Upper lobe of right lung (tissue), 1 donor: ENCODE data around the gene NME7. TPM values are rescaled to one million over a fixed set of nuclear protein-coding genes. Genes with fewer than 3 reads are reported as not detected.
A peak's percentile ranks its signal among the peaks of the same experiment; 100 is the strongest.
"Not testable (repeated sequence)": the region's sequence is repeated elsewhere in the genome, so short reads cannot be mapped to it uniquely, and the experiment has no call there.

Experiments used
- ATAC-seq: fragments of 200-7000 bp; cut with Tn5 transposase; one replicate; pipeline ENCODE4 v1.9.1; 2020; ENCODE audit warnings: mild to moderate bottlenecking, moderate library complexity
- DNase-seq: peaks from one replicate; pipeline ENCODE4 v3.0.0-alpha.2; 2020
- H3K27ac ChIP-seq: fragments of 200-600 bp; one replicate; pipeline ENCODE4 v1.8.0; 2022
- H3K27me3 ChIP-seq: fragments of 200-600 bp; one replicate; pipeline ENCODE4 v1.8.0; 2022; ENCODE audit warnings: mild to moderate bottlenecking
- H3K36me3 ChIP-seq: fragments of 200-600 bp; one replicate; pipeline ENCODE4 v1.8.0; 2022
- H3K4me1 ChIP-seq: fragments of 200-600 bp; one replicate; pipeline ENCODE4 v1.8.0; 2022
- H3K4me3 ChIP-seq: fragments of 200-600 bp; one replicate; pipeline ENCODE4 v1.8.0; 2022; ENCODE audit warnings: mild to moderate bottlenecking
- H3K9me3 ChIP-seq: fragments of 200-600 bp; one replicate; pipeline ENCODE4 v1.8.0; 2022
- CTCF ChIP-seq: fragments of 200-600 bp; IDR thresholded peaks from one replicate; pipeline ENCODE4 v1.8.0; 2022; ENCODE audit warnings: antibody characterized with exemption
- intact Hi-C: fragments of 100-400 bp; cut with DNase I; formaldehyde crosslinking; loops from one replicate; pipeline ENCODE4 v1.11.0; 2022
- long read RNA-seq: library from polyadenylated mRNA; unstranded; transcript quantifications from one replicate; pipeline ENCODE4 v2.0.0, GENCODE V29; 2021
- total RNA-seq: library from RNA; stranded (reverse); fragmentation: NEBNext Ultra II Directional; extraction: Animal tissue kit (Norgen Biotek cat#: 25700); gene quantifications from one replicate; pipeline ENCODE4 v1.2.1, GENCODE V29; 2021
- donor health status: DM: no; HTN: yes; CAD: no; lungs with severe emphysema.

The NME7 gene, protein sequence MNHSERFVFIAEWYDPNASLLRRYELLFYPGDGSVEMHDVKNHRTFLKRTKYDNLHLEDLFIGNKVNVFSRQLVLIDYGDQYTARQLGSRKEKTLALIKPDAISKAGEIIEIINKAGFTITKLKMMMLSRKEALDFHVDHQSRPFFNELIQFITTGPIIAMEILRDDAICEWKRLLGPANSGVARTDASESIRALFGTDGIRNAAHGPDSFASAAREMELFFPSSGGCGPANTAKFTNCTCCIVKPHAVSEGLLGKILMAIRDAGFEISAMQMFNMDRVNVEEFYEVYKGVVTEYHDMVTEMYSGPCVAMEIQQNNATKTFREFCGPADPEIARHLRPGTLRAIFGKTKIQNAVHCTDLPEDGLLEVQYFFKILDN
- 12.1 TPM for total RNA-seq
- long read RNA-seq, transcript NME7-201 (12 exons, 1,642 nt) = major isoform, 7 of 12 reads
- long read RNA-seq, partial matches to known transcripts = 1 of 12 reads
- long read RNA-seq, other reads (novel, unspliced or antisense) = 3 of 12 reads

GRCh38 chr1:169367686-169368405, at the start of gene NME7, which contains the start of gene BLZF1:
Gene NME7, minus strand, starts transcription at chr1:169367797. Its CDS starts 87 bp downstream, at chr1:169367710.
Gene BLZF1, plus strand, starts transcription at chr1:169368195. Its CDS starts 1,328 bp downstream, at chr1:169369523.
- ATAC-seq (peak; percentile 100), DNase-seq (peak; percentile 97)
- intact Hi-C loops = no loop called here
- H3K9me3 ChIP-seq = no peaks in the 10 kb centered on the region
- TF ChIP-seq CTCF = no peak
- peak within 1 kb of the TSS; percentile 73 for H3K27ac ChIP-seq
- peak within 1 kb of the TSS; percentile 75 for H3K4me3 ChIP-seq
- peaks cover 12% of the 10 kb centered on the region for H3K4me1 ChIP-seq
- no peaks in the 10 kb centered on the region for H3K27me3 ChIP-seq
- peaks cover 33% of the 10 kb centered on the region for H3K36me3 ChIP-seq

GRCh38 chr1:169414952-169415351, 47.4 kb upstream of the NME7 start:
- no peak overlapping the region for H3K4me3 ChIP-seq
- no peak for TF ChIP-seq CTCF
- intact Hi-C loops = no loop called here
- H3K27ac ChIP-seq = no peak overlapping the region
- H3K27me3 ChIP-seq = no peaks in the 10 kb centered on the region
- no peaks in the 10 kb centered on the region for H3K9me3 ChIP-seq
- no peaks in the 10 kb centered on the region for H3K36me3 ChIP-seq
- H3K4me1 ChIP-seq = no peaks in the 10 kb centered on the region
- no peak for DNase-seq
- no peak for ATAC-seq

GRCh38 chr1:169408340-169408739, 40.7 kb upstream of the NME7 start:
- H3K36me3 ChIP-seq, H3K4me1 ChIP-seq, intact Hi-C loops, H3K27me3 ChIP-seq, H3K27ac ChIP-seq, H3K4me3 ChIP-seq, ATAC-seq, DNase-seq: not testable (repeated sequence)
- peaks cover 11% of the 10 kb centered on the region for H3K9me3 ChIP-seq

DNA sequence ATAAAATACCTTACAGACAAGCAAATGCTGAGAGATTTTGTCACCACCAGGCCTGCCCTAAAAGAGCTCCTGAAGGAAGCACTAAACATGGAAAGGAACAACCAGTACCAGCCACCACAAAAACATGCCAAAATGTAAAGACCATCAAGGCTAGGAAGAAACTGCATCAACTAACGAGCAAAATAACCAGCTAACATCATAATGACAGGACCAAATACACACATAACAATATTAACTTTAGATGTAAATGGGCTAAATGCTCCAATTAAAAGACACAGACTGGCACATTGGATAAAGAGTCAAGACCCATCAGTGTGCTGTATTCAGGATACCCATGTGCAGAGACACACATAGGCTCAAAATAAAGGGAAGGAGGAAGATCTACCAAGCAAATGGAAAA, 35.0 kb upstream of the NME7 start:
- intact Hi-C loops, H3K27me3 ChIP-seq, H3K36me3 ChIP-seq, H3K4me3 ChIP-seq, DNase-seq, H3K4me1 ChIP-seq, ATAC-seq, H3K27ac ChIP-seq: not testable (repeated sequence)
- H3K9me3 ChIP-seq = peaks cover 11% of the 10 kb centered on the region

DNA sequence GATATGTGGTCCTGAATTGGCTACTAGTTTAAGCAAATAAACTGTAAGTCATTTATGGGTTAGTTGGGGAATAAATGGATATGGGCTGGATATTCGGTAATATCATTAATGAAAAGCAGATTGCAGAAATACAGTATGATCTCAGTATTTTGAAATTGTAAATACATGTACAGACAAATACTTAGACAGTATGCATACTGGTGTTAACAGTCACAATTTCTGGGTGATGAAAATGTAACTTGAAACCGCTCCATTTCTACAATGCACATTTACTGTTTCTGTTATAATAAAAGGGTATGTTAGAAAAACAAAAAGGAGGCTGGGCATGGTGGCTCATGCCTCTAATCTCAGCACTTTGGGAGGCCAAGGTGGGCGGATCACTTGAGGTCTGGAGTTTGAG, 28.4 kb upstream of the NME7 start:
- Histone ChIP-seq H3K4me1 (no peaks in the 10 kb centered on the region), H3K9me3 (no peaks in the 10 kb centered on the region), H3K36me3 (peaks cover 31% of the 10 kb centered on the region), H3K27ac (no peak overlapping the region), H3K4me3 (no peak overlapping the region), H3K27me3 (no peaks in the 10 kb centered on the region)
- intact Hi-C loops = no loop called here
- ATAC-seq (no peak), DNase-seq (no peak)
- TF ChIP-seq CTCF = no peak

- Histone ChIP-seq H3K4me3 (no peak overlapping the region), H3K9me3 (no peaks in the 10 kb centered on the region), H3K36me3 (peaks cover 66% of the 10 kb centered on the region), H3K27ac (no peak overlapping the region), H3K27me3 (no peaks in the 10 kb centered on the region), H3K4me1 (no peaks in the 10 kb centered on the region)
- ATAC-seq (no peak), DNase-seq (no peak)
- TF ChIP-seq CTCF = no peak
- intact Hi-C loops = no loop called here
These were observed 24.8 kb upstream of the NME7 start for GRCh38 chr1:169392406-169392805.
